Measurements from ENCODE around the gene KCNK4.

DNA sequence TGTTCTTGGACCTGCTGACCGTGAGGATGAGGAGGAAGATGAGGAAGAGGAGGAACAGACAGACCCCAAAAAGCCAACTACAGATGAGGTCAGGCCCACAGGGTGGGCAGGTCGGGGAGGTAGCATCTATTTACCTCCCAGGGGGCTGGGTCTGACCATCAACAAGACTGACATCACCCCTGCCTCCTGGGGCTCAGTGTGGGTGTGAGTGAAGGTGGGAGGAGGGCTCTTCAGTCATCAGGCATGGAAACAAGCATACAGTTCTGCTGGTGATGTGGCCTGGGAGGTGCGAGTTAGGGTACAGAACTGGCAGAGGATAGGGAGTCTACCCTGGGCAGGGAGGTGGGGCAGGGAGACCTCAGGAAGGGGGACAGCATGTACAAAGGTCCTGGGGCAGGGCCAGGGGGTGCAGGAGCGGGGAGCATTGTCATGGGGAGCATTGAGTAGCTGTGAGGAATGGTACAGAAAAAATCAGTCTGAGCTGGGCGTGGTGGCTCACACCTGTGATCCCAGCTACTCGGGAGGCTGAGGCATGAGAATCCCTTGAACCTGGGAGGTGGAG, 30.9 kb upstream of the KCNK4 start:
- TF ChIP-seq, protein P1, sequence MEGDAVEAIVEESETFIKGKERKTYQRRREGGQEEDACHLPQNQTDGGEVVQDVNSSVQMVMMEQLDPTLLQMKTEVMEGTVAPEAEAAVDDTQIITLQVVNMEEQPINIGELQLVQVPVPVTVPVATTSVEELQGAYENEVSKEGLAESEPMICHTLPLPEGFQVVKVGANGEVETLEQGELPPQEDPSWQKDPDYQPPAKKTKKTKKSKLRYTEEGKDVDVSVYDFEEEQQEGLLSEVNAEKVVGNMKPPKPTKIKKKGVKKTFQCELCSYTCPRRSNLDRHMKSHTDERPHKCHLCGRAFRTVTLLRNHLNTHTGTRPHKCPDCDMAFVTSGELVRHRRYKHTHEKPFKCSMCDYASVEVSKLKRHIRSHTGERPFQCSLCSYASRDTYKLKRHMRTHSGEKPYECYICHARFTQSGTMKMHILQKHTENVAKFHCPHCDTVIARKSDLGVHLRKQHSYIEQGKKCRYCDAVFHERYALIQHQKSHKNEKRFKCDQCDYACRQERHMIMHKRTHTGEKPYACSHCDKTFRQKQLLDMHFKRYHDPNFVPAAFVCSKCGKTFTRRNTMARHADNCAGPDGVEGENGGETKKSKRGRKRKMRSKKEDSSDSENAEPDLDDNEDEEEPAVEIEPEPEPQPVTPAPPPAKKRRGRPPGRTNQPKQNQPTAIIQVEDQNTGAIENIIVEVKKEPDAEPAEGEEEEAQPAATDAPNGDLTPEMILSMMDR (IDR thresholded peaks at IDR 0.05; ENCODE audit: insufficient read depth, low read depth, low read length), result no peak
- TF ChIP-seq EZH2 (IDR thresholded peaks at IDR 0.05; ENCODE audit: insufficient read depth, low read length), result no peak

Measured in astrocyte (in vitro differentiated cells and primary cell).